SK-N-SH (cell line): ENCODE data around the gene IL21R. TPM values are rescaled to one million over a fixed set of nuclear protein-coding genes. Genes with fewer than 3 reads are reported as not detected.

Source experiments
- CTCF ChIA-PET: fragments of 300-600, 350-600 bp; formaldehyde crosslinking; extraction: SDS; loops from one replicate; lab custom pipeline; 2021; lab: Yijun Ruan, JAX
- POLR2A ChIA-PET: fragments of 350-600 bp; sonication (Branson Sonifier 250); formaldehyde crosslinking; extraction: SDS; loops from one replicate; lab custom pipeline; 2020; ENCODE audit warnings: antibody characterized with exemption, inconsistent platforms; lab: Yijun Ruan, JAX
- DNase-seq: peaks from one replicate; pipeline ENCODE4 v3.0.0; 2012
- H2AFZ ChIP-seq: fragments of 200-600 bp; sonication (generic); 2 replicates; pipeline ENCODE4 v1.8.1; 2016; ENCODE audit warnings: antibody characterized with exemption, mild to moderate bottlenecking, low read depth
- H3F3A ChIP-seq: fragments of 200-600 bp; sonication (generic); replicated peaks from 2 replicates; pipeline ENCODE3; 2016; ENCODE audit warnings: antibody characterized with exemption, mild to moderate bottlenecking; ENCODE audit not compliant: insufficient read depth
- H3K27ac ChIP-seq, 2 experiments: fragments of 200-500 bp in 1 of 2; fragments of 200-600 bp in 1 of 2; sonication (Bioruptor generic) in 1 of 2; sonication (generic), shearing (Covaris generic) in 1 of 2; 2 replicates each; pipeline versions ENCODE4 v1.5.1 to v1.6.1; 2014 to 2016; ENCODE audit warnings: low read depth in 2 of 2, inconsistent platforms in 1 of 2, low read length in 1 of 2, mild to moderate bottlenecking in 1 of 2, mixed read lengths in 1 of 2
- H3K27me3 ChIP-seq: fragments of 200-600 bp; sonication (generic), shearing (Covaris generic); 2 replicates; pipeline ENCODE4 v1.6.1; 2016; ENCODE audit warnings: mixed run types; ENCODE audit not compliant: insufficient read depth
- H3K36me3 ChIP-seq, 2 experiments: fragments of 200-500 bp in 1 of 2; fragments of 200-600 bp in 1 of 2; sonication (Bioruptor generic) in 1 of 2; sonication (generic) in 1 of 2; replicated peaks in 1 of 2; 2 replicates each; pipeline versions ENCODE3 to v1.5.1; 2014 to 2016; ENCODE audit warnings: low read length in 1 of 2, mild to moderate bottlenecking in 1 of 2; ENCODE audit not compliant: insufficient read depth in 2 of 2, control insufficient read depth in 1 of 2
- H3K4me1 ChIP-seq, 2 experiments: fragments of 200-500 bp in 1 of 2; fragments of 200-600 bp in 1 of 2; sonication (Bioruptor generic) in 1 of 2; sonication (generic), shearing (Covaris generic) in 1 of 2; 2 replicates each; pipeline versions ENCODE4 v1.5.1 to v1.6.1; 2014 to 2016; ENCODE audit warnings: low read depth in 1 of 2, low read length in 1 of 2, mixed run types in 1 of 2; ENCODE audit not compliant: insufficient read depth in 2 of 2, control insufficient read depth in 1 of 2
- H3K4me2 ChIP-seq: fragments of 200-600 bp; sonication (generic), shearing (Covaris generic); 2 replicates; pipeline ENCODE4 v1.6.1; 2017; ENCODE audit warnings: mixed run types
- H3K4me3 ChIP-seq, 2 experiments: fragments of 200-500 bp in 1 of 2; fragments of 200-600 bp in 1 of 2; sonication (Bioruptor generic) in 1 of 2; sonication (generic), shearing (Covaris generic) in 1 of 2; 2 replicates each; pipeline versions ENCODE4 v1.5.1 to v1.8.1; 2014 to 2016; ENCODE audit warnings: low read depth in 2 of 2, inconsistent platforms in 1 of 2, low read length in 1 of 2, mild to moderate bottlenecking in 1 of 2, mixed read lengths in 1 of 2, moderate library complexity in 1 of 2
- H3K79me2 ChIP-seq: fragments of 200-600 bp; sonication (generic); 2 replicates; pipeline ENCODE4 v1.8.1; 2017; ENCODE audit warnings: mild to moderate bottlenecking; ENCODE audit not compliant: insufficient read depth
- H3K9ac ChIP-seq: fragments of 200-600 bp; sonication (generic); 2 replicates; pipeline ENCODE4 v1.6.1; 2017; ENCODE audit warnings: mixed run types
- H3K9me2 ChIP-seq: fragments of 200-600 bp; sonication (generic); 2 replicates; pipeline ENCODE4 v1.6.1; 2017; ENCODE audit warnings: mixed run types
- H3K9me3 ChIP-seq: fragments of 200-600 bp; sonication (generic); 2 replicates; pipeline ENCODE4 v1.6.1; 2017; ENCODE audit warnings: mixed run types, mild to moderate bottlenecking, moderate library complexity
- H4K20me1 ChIP-seq: fragments of 200-600 bp; sonication (generic); 2 replicates; pipeline ENCODE4 v1.6.1; 2017; ENCODE audit warnings: mild to moderate bottlenecking, mixed run types; ENCODE audit not compliant: insufficient read depth
- CHD2 ChIP-seq: fragments of 150-350 bp; IDR thresholded peaks from 2 replicates; pipeline ENCODE4 v1.6.1; 2018; ENCODE audit warnings: low read length; ENCODE audit not compliant: partially characterized antibody
- ELF1 ChIP-seq: IDR thresholded peaks from 2 replicates; pipeline ENCODE4 v1.4.0; 2012
- EZH2phosphoT487 ChIP-seq: fragments of 200-600 bp; sonication (generic); IDR thresholded peaks from 2 replicates; pipeline ENCODE4 v1.6.1; 2017; ENCODE audit warnings: low read depth, mixed run types, mild to moderate bottlenecking, antibody characterized with exemption, moderate library complexity, borderline replicate concordance
- FOXJ3 ChIP-seq: sonication (generic); formaldehyde crosslinking; IDR thresholded peaks from 2 replicates; pipeline ENCODE4 v1.5.1; 2020; ENCODE audit warnings: mild to moderate bottlenecking, missing genetic modification reagents
- MEF2A ChIP-seq: IDR thresholded peaks from 2 replicates; pipeline ENCODE4 v1.4.0; 2012; ENCODE audit warnings: low read depth, borderline replicate concordance
- MXI1 ChIP-seq: IDR thresholded peaks from 2 replicates; pipeline ENCODE4 v1.6.1; 2012; ENCODE audit warnings: mild to moderate bottlenecking, low read depth, low read length, improper control_type of control experiment
- NRF1 ChIP-seq: IDR thresholded peaks from 2 replicates; pipeline ENCODE4 v1.6.1; 2012; ENCODE audit warnings: low read depth, mild to moderate bottlenecking, low read length
- RCOR1 ChIP-seq: fragments of 150-350 bp; IDR thresholded peaks from 2 replicates; pipeline ENCODE4 v1.6.1; 2017; ENCODE audit warnings: antibody characterized with exemption, low read length
- RFX5 ChIP-seq: IDR thresholded peaks from 2 replicates; pipeline ENCODE4 v1.6.1; 2012; ENCODE audit warnings: mild to moderate bottlenecking, improper control_type of control experiment, low read length
- SMC3 ChIP-seq: IDR thresholded peaks from 2 replicates; pipeline ENCODE4 v1.6.1; 2012; ENCODE audit warnings: low read depth, low read length, improper control_type of control experiment
- TEAD4 ChIP-seq: IDR thresholded peaks from 2 replicates; pipeline ENCODE4 v1.4.0; 2012; ENCODE audit warnings: mild to moderate bottlenecking, borderline replicate concordance; ENCODE audit not compliant: insufficient read depth
- WGBS: methylation state at CpG from one replicate; pipeline ENCODE4 v1.1.6; 2017; ENCODE audit warnings: low lambda C conversion rate; 5-methylcytosine and 5-hydroxymethylcytosine counted together
- polyA plus RNA-seq, 3 experiments: library from polyadenylated mRNA; depleted of rRNA; stranded (reverse); fragments of >200 nt; gene quantifications; 2 replicates each; pipeline ENCODE4 v1.2.3, GENCODE V29; 2012
- TF ChIP-seq, protein P1 (sequence below): IDR thresholded peaks from 2 replicates; pipeline ENCODE4; 2012

IL21R gene
- polyA plus RNA-seq, 1 of the 3 experiments (the other 2 are of a cell fraction), result 0.13 TPM

- no peaks in the 10 kb centered on the region for H3K4me1 ChIP-seq
- no peak overlapping the region for H3K27ac ChIP-seq
- no peaks in the 10 kb centered on the region for H3K27me3 ChIP-seq
- H3K36me3 ChIP-seq, result no peaks in the 10 kb centered on the region
- CTCF ChIA-PET, result no interaction called here
- POLR2A ChIA-PET, result no interaction called here
- no peak overlapping the region for H3K4me3 ChIP-seq
- 50% methylated on average over 5 of the region's 16 CpGs for WGBS
- no peak overlapping the region for H2AFZ ChIP-seq
- peaks cover 22% of the 10 kb centered on the region for H3F3A ChIP-seq
- H3K9me2 ChIP-seq, result no peaks in the 10 kb centered on the region
- H3K79me2 ChIP-seq, result no peaks in the 10 kb centered on the region
- no peak for TF ChIP-seq RFX5
- TF ChIP-seq EZH2phosphoT487, result no peak
- no peak for TF ChIP-seq NRF1
- no peak for TF ChIP-seq SMC3
- no peak for TF ChIP-seq ELF1
- TF ChIP-seq CHD2, result no peak
- TF ChIP-seq MXI1, result no peak
- TF ChIP-seq TEAD4, result no peak
- TF ChIP-seq FOXJ3 (CRISPR knock-in tag), result no peak
- no peak overlapping the region for H3K4me2 ChIP-seq
- H4K20me1 ChIP-seq, result no peaks in the 10 kb centered on the region
- DNase-seq, result no peak
- H3K9me3 ChIP-seq, result no peaks in the 10 kb centered on the region
- no peak overlapping the region for H3K9ac ChIP-seq
These were observed 28.0 kb downstream of the IL21R start for GRCh38 chr16:27429981-27430441.

DNA sequence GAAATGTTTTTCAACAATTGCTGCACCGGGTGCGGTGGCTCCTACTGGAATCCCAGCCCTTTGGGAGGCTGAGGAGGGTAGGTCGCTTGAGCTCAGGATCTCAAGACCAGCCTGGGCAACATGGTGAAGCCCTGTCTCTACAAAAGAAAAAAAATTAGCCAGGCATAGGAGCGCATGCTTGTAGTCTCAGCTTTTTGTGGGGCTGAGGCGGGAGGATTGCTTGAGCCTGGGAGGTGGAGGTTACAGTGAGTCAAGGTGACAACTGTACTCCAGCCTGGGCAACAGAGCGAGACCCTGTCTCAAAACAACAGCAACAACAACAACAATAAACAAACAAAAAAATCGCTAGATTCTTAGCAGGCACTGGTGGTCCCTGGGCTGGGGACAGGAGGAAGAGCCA lies 28.5 kb downstream of the IL21R start:
- H3K27ac ChIP-seq, result no peak overlapping the region

More for the DNA sequence above, 28.5 kb downstream of the IL21R start:
- H3K36me3 ChIP-seq, result no peaks in the 10 kb centered on the region
- TF ChIP-seq, protein P1, sequence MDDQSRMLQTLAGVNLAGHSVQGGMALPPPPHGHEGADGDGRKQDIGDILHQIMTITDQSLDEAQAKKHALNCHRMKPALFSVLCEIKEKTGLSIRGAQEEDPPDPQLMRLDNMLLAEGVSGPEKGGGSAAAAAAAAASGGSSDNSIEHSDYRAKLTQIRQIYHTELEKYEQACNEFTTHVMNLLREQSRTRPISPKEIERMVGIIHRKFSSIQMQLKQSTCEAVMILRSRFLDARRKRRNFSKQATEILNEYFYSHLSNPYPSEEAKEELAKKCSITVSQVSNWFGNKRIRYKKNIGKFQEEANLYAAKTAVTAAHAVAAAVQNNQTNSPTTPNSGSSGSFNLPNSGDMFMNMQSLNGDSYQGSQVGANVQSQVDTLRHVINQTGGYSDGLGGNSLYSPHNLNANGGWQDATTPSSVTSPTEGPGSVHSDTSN, result no peak
- TF ChIP-seq RCOR1, result no peak
- TF ChIP-seq NRF1, result no peak
- TF ChIP-seq MEF2A, result no peak
- no peak for TF ChIP-seq TEAD4
- TF ChIP-seq EZH2phosphoT487, result no peak
- no peak for DNase-seq
- ChIA-PET CTCF (no interaction called here), POLR2A (no interaction called here)
- H3K9me2 ChIP-seq, result no peaks in the 10 kb centered on the region
- no peaks in the 10 kb centered on the region for H3K9me3 ChIP-seq
- no peak overlapping the region for H3K4me2 ChIP-seq
- H3K4me1 ChIP-seq, result no peaks in the 10 kb centered on the region
- no peaks in the 10 kb centered on the region for H3K79me2 ChIP-seq
- H4K20me1 ChIP-seq, result no peaks in the 10 kb centered on the region
- no peak overlapping the region for H3K9ac ChIP-seq
- H3F3A ChIP-seq, result peaks cover 22% of the 10 kb centered on the region
- H2AFZ ChIP-seq, result no peak overlapping the region
- 78% methylated on average over 7 of the region's 7 CpGs for WGBS
- no peak overlapping the region for H3K4me3 ChIP-seq
- H3K27me3 ChIP-seq, result no peaks in the 10 kb centered on the region
